HG03432 (cell line): ENCODE measurements around the gene SCN4A.
A peak's percentile ranks its signal among the peaks of the same experiment; 100 is the strongest.
"Not testable (repeated sequence)": the region's sequence is repeated elsewhere in the genome, so short reads cannot be mapped to it uniquely, and the experiment has no call there.

Experiments
- ATAC-seq: cut with Tn5 transposase; IDR thresholded peaks from one replicate; pipeline ENCODE4 v1.9.1; 2021; ENCODE audit warnings: mild to moderate bottlenecking, moderate library complexity; ENCODE audit not compliant: unreplicated experiment

Gene SCN4A

GRCh38 chr17:63939401-63939800 is 33.3 kb downstream of the SCN4A start:
- ATAC-seq = no peak

- ATAC-seq = no peak
These were observed 34.8 kb downstream of the SCN4A start for GRCh38 chr17:63937920-63938319.

- no peak for ATAC-seq
These were observed 35.4 kb downstream of the SCN4A start for GRCh38 chr17:63937319-63937718.

DNA sequence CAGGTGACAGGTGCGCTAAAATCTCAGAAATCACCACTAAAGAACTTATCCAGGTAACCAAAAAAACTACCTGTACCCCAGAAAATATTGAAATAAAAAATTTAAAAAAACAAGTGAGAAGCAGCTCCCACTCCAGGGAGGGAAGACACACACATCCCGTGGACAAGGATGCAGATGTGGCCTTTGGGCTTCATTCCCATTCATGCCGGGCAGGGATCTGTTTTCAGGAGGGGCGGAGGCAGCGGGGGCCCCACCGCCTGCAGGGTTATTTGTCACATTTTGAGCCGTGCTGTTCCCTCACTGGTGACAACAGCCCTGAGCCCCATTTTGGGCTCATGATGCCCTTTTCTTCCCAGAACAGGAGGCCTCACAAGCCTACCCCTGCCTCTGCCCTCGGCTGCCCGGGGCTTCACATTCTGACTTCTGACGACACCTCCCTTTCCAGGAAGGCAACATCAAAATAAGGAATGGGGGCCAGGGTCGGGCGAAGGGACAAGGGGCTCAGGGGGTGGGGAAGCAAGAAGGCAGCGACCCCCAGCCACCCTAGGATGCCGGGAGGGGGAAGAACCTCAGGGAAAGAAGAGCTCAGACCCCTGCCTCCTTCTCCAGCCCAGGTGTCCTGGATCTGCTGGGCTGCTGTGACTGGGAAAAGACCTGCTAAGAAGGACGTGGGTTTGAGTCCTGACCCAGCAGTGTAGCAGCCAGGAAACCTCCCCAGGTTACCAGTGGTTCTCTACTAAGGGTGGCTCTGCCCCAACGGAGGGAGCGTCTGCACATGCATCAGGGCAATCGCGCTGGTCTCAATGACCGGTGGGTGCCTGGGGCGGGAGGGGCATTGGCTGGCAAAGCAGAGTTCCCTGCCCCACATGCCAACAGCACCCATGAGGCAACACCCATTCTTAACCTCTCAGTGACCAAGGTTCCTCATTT is 38.3 kb downstream of the SCN4A start:
- ATAC-seq = no peak

DNA sequence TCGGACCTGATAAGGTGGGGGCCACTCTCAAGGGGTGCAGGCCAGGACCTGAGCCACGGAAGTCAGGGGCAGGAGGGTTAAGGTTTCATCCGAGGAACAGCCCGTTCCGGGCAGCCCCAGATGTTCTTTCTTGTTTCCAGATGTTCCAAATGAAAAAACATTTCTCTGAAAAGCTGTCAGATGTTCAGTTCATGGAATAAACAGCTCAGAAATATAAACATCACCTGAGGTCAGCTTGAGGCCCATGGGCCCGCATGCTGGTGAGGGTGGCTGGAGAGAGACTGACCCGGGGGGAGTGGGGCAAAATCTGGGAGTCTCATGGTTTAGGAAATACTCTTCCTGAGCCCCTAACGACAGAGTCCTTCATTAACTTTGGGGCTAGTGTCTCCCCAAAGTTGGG is 39.1 kb downstream of the SCN4A start:
- ATAC-seq = no peak

- peak; percentile 12 for ATAC-seq
These were observed 40.0 kb downstream of the SCN4A start for GRCh38 chr17:63932721-63933120.

- peak; percentile 83 for ATAC-seq
These were observed 40.6 kb downstream of the SCN4A start, which contains the start of gene CD79B for GRCh38 chr17:63931981-63932561. CD79B (minus strand) TSS chr17:63932331; CDS start chr17:63932261, 70 bp downstream.

GRCh38 chr17:63930951-63931575 is 41.7 kb downstream of the SCN4A start:
- no peak for ATAC-seq

GRCh38 chr17:63929860-63930766 is 42.6 kb downstream of the SCN4A start:
- ATAC-seq = no peak

- no peak for ATAC-seq
These were observed 43.6 kb downstream of the SCN4A start for GRCh38 chr17:63928966-63929695.

- no peak for ATAC-seq
These were observed 44.5 kb downstream of the SCN4A start for GRCh38 chr17:63928172-63928666.

DNA sequence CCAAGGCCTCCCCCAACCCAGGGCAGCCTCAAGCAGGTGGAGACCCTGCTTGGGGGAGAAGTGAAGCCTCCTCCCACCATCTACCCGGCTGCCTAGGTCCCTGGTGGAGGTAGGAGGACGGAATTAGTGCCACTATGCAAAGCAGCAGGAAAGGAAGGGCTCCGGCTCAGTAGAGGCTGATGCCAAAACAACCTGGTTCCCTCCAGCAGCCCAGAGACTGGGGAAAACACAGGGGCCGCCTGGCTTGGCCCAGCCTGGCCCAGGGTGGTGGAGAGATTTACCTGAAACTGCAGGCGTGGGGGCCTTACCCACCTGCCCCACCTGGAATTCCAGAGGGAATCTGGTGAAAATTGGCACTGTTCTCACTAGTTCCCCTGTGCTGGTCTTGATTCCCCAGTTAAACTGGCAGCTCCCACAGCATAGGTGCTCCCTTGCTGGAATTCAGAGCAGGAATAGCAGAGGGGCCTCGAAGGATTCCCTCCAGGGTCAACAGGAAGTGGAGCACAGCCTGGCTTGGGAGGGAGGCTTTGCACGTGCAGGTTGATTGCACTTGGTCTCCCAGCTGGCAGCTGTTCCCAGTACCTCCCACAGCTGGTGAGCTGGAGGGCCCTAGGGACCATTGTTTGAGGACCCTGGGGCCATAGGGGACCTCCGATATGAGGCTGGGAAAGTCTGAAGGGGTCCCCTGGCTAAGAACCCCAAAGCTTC is 45.1 kb downstream of the SCN4A start:
- ATAC-seq = no peak

- no peak for ATAC-seq
These were observed 46.6 kb downstream of the SCN4A start for GRCh38 chr17:63926164-63926563.

- ATAC-seq = no peak
These were observed 47.1 kb downstream of the SCN4A start for GRCh38 chr17:63925615-63926014.

DNA sequence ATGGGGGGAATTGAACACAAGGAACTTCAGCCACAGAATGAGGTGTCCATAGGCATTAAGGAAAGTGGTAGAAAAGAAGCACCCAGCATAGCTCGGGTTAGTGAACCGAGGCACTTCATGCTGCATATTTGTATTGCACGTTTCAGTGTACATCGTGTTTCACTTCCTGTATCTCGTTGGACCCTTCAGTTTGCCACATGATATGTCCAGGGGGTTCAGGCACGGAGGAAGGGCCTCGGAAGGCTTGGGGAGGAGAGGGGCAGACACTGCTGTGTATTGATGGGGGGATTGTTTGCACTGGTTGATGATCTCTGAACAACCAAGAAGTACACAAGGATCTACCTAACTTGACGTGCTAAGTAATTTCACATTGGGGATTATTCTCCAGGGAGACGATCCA is 50.3 kb downstream of the SCN4A start:
- ATAC-seq = peak; percentile 51

DNA sequence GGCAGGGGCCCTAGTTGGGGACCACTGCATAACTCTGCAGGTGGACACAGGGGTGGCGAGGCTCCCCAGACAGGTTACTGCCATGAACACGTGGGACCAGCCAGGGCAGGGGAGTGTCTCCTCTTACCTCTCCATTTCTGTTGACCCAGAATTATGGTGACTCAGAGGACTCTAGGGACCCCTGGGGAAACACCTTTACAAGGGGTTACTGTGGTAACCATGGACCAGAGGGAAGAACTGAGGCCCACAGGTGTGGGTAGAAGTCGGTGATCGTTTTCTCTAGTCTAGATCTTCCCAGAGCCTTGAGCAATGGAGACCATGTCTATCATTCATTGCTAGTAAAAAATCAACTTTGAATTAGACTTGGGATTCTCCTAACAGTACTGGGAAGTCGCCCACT is 51.9 kb downstream of the SCN4A start:
- ATAC-seq = not testable (repeated sequence)

- ATAC-seq = not testable (repeated sequence)
These were observed 52.7 kb downstream of the SCN4A start for GRCh38 chr17:63920050-63920449.

GRCh38 chr17:63919311-63919723 is 53.4 kb downstream of the SCN4A start:
- ATAC-seq = peak; percentile 56

- ATAC-seq = not testable (repeated sequence)
These were observed 53.9 kb downstream of the SCN4A start, which contains the start of gene GH1 for GRCh38 chr17:63918789-63919305. GH1 (minus strand) TSS chr17:63918839; CDS start chr17:63918776, 63 bp downstream.
